Articular chondrocyte of knee joint (primary cell): ENCODE results near the gene TANC2. TPM values are rescaled to one million over a fixed set of nuclear protein-coding genes. Genes with fewer than 3 reads are reported as not detected.

Experiments used
- small RNA-seq: library from RNA; depleted of rRNA; stranded (forward); fragments of <200 nt; gene quantifications from one replicate; pipeline ENCODE3, GENCODE V24; 2012
- total RNA-seq: library from RNA; depleted of rRNA; stranded (reverse); fragments of >200 nt; gene quantifications from 2 replicates; pipeline ENCODE4 v1.2.3, GENCODE V29; 2012

TANC2 gene
- 23.3 and 25.8 TPM in 2 replicates for total RNA-seq

DNA sequence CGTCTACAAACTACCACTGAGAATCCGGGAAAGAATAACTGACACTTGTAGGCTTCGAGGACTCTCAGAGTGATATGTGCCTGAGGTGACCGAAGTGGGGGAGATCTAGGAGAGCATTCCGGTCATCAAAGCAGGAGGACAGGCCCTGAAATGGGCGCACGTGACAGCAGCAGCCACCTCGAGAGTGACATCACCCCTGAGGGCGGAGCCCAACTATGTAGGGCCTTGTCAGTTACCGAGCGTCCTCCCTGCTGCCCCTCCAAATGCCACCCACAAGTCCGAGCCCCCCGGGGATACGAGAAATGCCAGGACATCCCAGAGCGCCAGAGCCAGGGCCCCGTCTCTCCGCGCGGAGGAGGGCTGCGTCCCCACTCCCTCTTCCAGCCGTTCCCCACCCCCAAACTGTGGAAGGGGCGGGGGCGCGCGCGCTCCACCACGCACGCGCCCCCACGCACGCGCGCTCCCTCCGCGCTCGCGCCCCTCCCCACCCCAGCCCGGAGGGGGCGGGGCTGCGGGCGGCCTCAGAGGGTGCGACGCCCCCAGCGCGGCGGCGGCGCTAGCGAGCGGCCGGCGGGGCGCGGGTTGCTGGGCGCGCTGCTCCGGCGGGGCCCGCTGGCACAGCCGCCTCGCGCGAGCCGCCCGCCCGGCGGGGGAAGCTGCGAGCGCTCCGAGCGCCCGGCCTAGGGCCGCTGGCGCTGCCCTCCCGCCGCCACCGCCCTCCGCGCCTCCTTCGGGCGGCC is at the start of gene TANC2:
Gene TANC2, plus strand, starts transcription at position 550 of the 740 bp plus-strand sequence. CDS start 43,325 bp downstream, outside the sequence.

Small RNA genes within 50 kb of the gene (small RNA-seq; reads per million reads assigned to genes)
- not detected for gene MIR633

Other genes starting within 250 kb of the TANC2 start
- gene MARCHF10, start 157.9 kb upstream of the TANC2 start, total RNA-seq = not detected in 2 replicates